ENCODE measurements around the gene JAK1. TPM values are rescaled to one million over a fixed set of nuclear protein-coding genes. Genes with fewer than 3 reads are reported as not detected.
"Not testable (repeated sequence)": the region's sequence is repeated elsewhere in the genome, so short reads cannot be mapped to it uniquely, and the experiment has no call there.

Gene JAK1
- total RNA-seq, 2 donors from 2014 or later, result 113 to 115 TPM

- no peak for TF ChIP-seq CTCF (IDR thresholded peaks at IDR 0.05)
Observed at GRCh38 chr1:65006806-65007205, 40.5 kb upstream of the JAK1 start.

GRCh38 chr1:65003316-65003664 lies 36.9 kb upstream of the JAK1 start:
- TF ChIP-seq CTCF (IDR thresholded peaks at IDR 0.05), result no peak
- DNase-seq (ENCODE audit: low spot score) (no peak), ATAC-seq (ENCODE audit: insufficient number of reproducible peaks, low FRiP score, low read depth) (no peak)
- Histone ChIP-seq H3K4me1 (ENCODE audit: control insufficient read depth in 1 of 2, low read depth in 2 of 2) (peaks cover 10 to 23% of the 10 kb centered on the region in 2 donors), H3K9me3 (no peaks in the 10 kb centered on the region), H3K4me3 (peak overlapping the region; percentile 76), H3K27ac (peak overlapping the region; percentile 95 to 97), H3K36me3 (no peaks in the 10 kb centered on the region), H3K27me3 (replicated peaks; ENCODE audit: insufficient read depth) (no peaks in the 10 kb centered on the region)

More at GRCh38 chr1:65006806-65007205, 40.5 kb upstream of the JAK1 start:
- Histone ChIP-seq H3K4me1 (ENCODE audit: control insufficient read depth in 1 of 2, low read depth in 2 of 2) (peaks cover 4 to 11% of the 10 kb centered on the region in 2 donors), H3K4me3 (no peak overlapping the region), H3K27ac (no peak overlapping the region), H3K27me3 (replicated peaks; ENCODE audit: insufficient read depth) (no peaks in the 10 kb centered on the region), H3K9me3 (no peaks in the 10 kb centered on the region), H3K36me3 (no peaks in the 10 kb centered on the region)
- no peak for ATAC-seq (ENCODE audit: insufficient number of reproducible peaks, low FRiP score, low read depth)
- no peak for DNase-seq (ENCODE audit: low spot score)

GRCh38 chr1:65002508-65003315 lies 36.4 kb upstream of the JAK1 start:
- no peak for TF ChIP-seq CTCF (IDR thresholded peaks at IDR 0.05)
- peak overlapping the region; percentile 95 to 97 for H3K27ac ChIP-seq
- no peaks in the 10 kb centered on the region for H3K9me3 ChIP-seq
- peak overlapping the region; percentile 76 for H3K4me3 ChIP-seq
- peak; percentile 85 for DNase-seq (ENCODE audit: low spot score)
- peaks cover 10 to 23% of the 10 kb centered on the region in 2 donors for H3K4me1 ChIP-seq (ENCODE audit: control insufficient read depth in 1 of 2, low read depth in 2 of 2)
- no peaks in the 10 kb centered on the region for H3K27me3 ChIP-seq (replicated peaks; ENCODE audit: insufficient read depth)
- no peaks in the 10 kb centered on the region for H3K36me3 ChIP-seq
- peak; percentile 65 for ATAC-seq (ENCODE audit: insufficient number of reproducible peaks, low FRiP score, low read depth)

GRCh38 chr1:65002156-65002507 lies 35.8 kb upstream of the JAK1 start:
- Histone ChIP-seq H3K27ac (peak overlapping the region; percentile 95 to 97), H3K4me1 (ENCODE audit: control insufficient read depth in 1 of 2, low read depth in 2 of 2) (peaks cover 10 to 23% of the 10 kb centered on the region in 2 donors), H3K36me3 (no peaks in the 10 kb centered on the region), H3K27me3 (replicated peaks; ENCODE audit: insufficient read depth) (no peaks in the 10 kb centered on the region), H3K4me3 (peak overlapping the region; percentile 76), H3K9me3 (no peaks in the 10 kb centered on the region)
- ATAC-seq (ENCODE audit: insufficient number of reproducible peaks, low FRiP score, low read depth) (no peak), DNase-seq (ENCODE audit: low spot score) (no peak)
- no peak for TF ChIP-seq CTCF (IDR thresholded peaks at IDR 0.05)

- H3K27ac ChIP-seq, result peak overlapping the region; percentile 95 to 97
- no peaks in the 10 kb centered on the region for H3K27me3 ChIP-seq (replicated peaks; ENCODE audit: insufficient read depth)
- TF ChIP-seq CTCF (IDR thresholded peaks at IDR 0.05), result no peak
- no peaks in the 10 kb centered on the region for H3K36me3 ChIP-seq
- H3K4me1 ChIP-seq (ENCODE audit: control insufficient read depth in 1 of 2, low read depth in 2 of 2), result peaks cover 10 to 23% of the 10 kb centered on the region in 2 donors
- no peaks in the 10 kb centered on the region for H3K9me3 ChIP-seq
- ATAC-seq (ENCODE audit: insufficient number of reproducible peaks, low FRiP score, low read depth), result no peak
- peak overlapping the region; percentile 76 for H3K4me3 ChIP-seq
- DNase-seq (ENCODE audit: low spot score), result peak; percentile 36
Observed at GRCh38 chr1:65001231-65001792, 35.0 kb upstream of the JAK1 start.

GRCh38 chr1:64998425-64998948 lies 32.1 kb upstream of the JAK1 start:
- not testable (repeated sequence) for H3K9me3 ChIP-seq; H3K27me3 ChIP-seq (replicated peaks; ENCODE audit: insufficient read depth); H3K27ac ChIP-seq; DNase-seq (ENCODE audit: low spot score); H3K36me3 ChIP-seq; H3K4me3 ChIP-seq; ATAC-seq (ENCODE audit: insufficient number of reproducible peaks, low FRiP score, low read depth)
- peaks cover 10 to 17% of the 10 kb centered on the region in 2 donors for H3K4me1 ChIP-seq (ENCODE audit: control insufficient read depth in 1 of 2, low read depth in 2 of 2)
